ENCODE measurements around the gene ODC1.

ODC1 gene

GRCh38 chr2:10397878-10398277, 50.2 kb downstream of the ODC1 start:
- no peak for DNase-seq

DNA sequence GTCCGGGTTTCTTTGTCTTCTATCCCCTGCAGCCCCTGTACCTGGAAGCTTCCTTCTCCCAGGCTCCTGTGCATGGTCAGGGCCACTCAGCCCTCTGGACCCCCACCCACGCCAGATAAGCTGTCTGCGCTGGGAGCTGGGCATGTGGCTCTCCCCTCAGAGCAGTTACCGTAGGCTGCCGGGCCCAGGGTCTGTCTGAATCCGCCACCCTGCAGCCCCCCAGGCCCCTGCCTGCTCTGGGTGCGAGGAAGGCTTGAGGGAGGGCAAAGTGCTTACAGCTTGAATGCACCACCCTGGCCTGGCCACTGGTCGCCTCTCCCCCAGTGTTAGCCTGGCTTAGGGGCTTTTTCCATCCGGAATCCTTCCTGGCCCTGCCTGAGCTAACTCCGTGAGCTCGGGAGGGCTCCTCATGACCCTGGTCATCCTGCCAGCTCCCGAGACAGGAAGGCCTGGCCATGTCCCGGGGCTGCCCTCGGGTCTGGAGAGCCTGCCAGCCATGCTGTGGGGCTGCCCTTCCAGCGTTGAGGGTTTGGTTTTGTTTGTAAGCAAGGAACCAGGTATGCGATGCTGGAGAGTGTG, 50.7 kb downstream of the ODC1 start:
- no peak for DNase-seq

DNA sequence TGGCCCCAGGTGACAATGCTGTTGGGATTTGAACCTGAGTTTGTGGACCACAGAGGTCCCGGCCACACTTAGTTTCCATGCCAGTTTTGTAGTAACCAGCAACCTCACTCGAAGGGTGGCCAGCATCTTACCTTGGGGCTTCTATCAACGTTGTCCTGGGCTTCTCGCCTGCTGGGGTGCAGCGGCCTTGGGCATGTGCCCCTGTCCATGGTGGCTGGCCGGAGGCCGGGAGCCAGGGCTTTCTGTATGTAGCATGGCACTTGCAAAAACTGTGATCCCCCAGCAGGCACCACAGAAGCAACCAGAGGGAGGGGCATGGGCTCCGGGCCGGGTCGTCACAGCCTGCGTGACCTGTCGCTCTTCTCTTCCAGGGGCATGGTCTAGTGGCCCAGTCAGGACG, 51.7 kb downstream of the ODC1 start:
- no peak for DNase-seq

DNA sequence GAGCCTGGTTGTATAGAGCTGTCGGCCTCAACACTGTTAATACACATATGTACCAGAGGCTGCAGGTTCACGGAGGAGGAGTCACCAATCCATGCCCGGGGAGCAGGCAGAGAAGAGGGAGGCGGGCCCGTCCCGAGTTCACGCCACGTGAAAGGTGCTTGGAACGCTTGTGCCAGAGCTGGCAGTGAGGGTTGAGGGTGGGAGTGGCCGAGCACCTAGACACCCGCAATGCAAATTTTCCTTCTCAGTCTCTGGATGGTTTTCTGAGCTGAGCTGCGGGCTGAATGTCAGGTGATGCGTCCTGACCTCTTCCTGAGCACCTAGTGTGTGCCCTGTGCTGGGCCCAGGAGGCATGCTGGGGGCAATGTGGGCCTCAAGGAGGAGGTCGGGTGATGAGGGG, 52.2 kb downstream of the ODC1 start:
- DNase-seq, result no peak

DNA sequence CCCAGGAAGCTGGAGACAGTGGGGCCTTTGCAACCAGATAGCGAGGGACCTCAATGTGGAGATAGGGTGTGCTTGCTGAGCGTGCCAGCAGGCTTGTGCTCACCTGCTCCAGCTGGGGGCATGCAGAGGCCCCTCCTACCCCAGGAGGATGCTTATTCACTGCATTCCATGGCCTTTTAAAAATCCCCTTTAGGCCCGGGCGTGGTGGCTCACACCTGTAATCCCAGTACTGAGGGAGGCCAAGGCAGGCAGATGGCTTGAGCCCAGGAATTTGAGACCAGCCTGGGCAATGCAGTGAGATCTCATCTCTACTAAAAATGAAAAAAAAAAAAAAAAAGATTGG, 54.5 kb downstream of the ODC1 start:
- DNase-seq, result no peak

DNA sequence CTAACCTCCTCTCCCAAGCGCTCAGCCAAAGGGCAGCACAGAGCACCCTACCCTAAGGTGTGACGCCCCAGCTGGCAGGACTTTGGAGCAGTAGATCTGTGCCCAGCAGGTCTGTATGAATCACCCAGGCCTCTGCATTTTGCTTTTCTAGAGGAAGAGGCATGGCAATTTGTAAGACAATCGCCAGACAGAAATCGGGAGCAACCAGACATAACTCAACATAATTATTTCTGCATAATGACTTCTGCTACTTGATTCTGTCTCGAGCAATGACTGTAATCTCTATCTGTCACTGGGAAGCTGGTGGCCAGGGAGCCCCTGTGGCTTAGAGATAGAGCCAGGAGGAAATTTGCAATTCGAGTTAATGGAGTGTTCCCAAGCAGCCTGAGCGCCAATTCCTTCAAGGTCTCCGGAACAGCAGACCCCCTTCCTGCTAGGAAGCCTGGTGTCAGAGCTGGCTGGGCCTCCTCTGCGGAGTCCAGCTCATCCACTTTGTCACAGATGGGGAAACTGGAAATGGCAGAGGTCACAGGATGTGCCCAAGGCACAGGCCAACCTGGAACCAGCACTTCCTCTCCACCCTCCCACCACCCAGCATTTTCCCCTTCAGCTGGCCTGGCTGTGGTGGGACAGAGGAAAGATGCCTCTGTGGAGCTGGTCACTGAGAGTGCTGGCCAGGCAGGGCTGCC, 55.0 kb downstream of the ODC1 start:
- DNase-seq, result no peak

DNA sequence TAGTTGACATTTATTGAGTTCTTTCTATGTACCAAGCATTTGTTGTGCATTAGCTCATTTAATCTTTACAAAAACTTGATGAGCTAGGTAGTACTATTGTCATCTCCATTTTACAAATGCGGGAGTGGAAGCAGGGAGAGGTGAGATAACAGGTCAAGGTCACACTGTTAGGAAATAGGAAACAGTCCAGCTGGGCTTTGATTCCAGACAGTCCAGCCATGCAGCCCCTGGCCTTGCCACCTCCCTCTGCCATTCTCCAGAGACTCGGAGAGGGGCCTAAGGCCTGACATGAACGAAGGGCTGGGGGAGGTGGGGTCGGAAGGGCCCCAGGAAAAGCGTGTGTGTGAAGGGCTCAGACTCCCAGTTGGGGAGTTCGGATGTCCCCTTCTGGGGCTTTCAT, 55.6 kb downstream of the ODC1 start:
- no peak for DNase-seq

GRCh38 chr2:10392100-10392499, 56.0 kb downstream of the ODC1 start:
- DNase-seq, result no peak

- no peak for DNase-seq
Observed at GRCh38 chr2:10390369-10390801, 57.7 kb downstream of the ODC1 start.

Data from NCI-H1694 (cell line).